H9 (cell line): ENCODE measurements around the gene CLIP4. TPM values are rescaled to one million over a fixed set of nuclear protein-coding genes. Genes with fewer than 3 reads are reported as not detected.

Source experiments
- DNase-seq: peaks from one replicate; pipeline ENCODE4 v3.0.0-alpha.2; 2017
- H2AFZ ChIP-seq: one replicate; pipeline ENCODE4 v1.6.1; 2013; ENCODE audit warnings: mild to moderate bottlenecking, low read length, control low read depth, moderate library complexity
- H2AK5ac ChIP-seq: 2 replicates; pipeline ENCODE4 v1.6.1; 2013; ENCODE audit warnings: low read length, control low read depth, mixed read lengths; ENCODE audit not compliant: insufficient read length
- H2BK120ac ChIP-seq: one replicate; pipeline ENCODE4 v1.6.1; 2013; ENCODE audit warnings: low read depth, mild to moderate bottlenecking, low read length, control low read depth, inconsistent platforms; ENCODE audit not compliant: poor library complexity, severe bottlenecking
- H2BK12ac ChIP-seq: 2 replicates; pipeline ENCODE4 v1.6.1; 2013; ENCODE audit warnings: low read length, control low read depth, mixed read lengths, low read depth; ENCODE audit not compliant: insufficient read length
- H2BK15ac ChIP-seq: 2 replicates; pipeline ENCODE4 v1.6.1; 2013; ENCODE audit warnings: low read depth, low read length, control low read depth
- H2BK20ac ChIP-seq: one replicate; pipeline ENCODE4 v1.6.1; 2013; ENCODE audit warnings: low read depth, mild to moderate bottlenecking, low read length, control low read depth, inconsistent platforms; ENCODE audit not compliant: poor library complexity, severe bottlenecking
- H2BK5ac ChIP-seq: 2 replicates; pipeline ENCODE4 v1.6.1; 2013; ENCODE audit warnings: low read length, control low read depth, mixed read lengths; ENCODE audit not compliant: insufficient read length
- H3K14ac ChIP-seq: 2 replicates; pipeline ENCODE4 v1.6.1; 2013; ENCODE audit warnings: low read length, control low read depth; ENCODE audit not compliant: insufficient read depth
- H3K18ac ChIP-seq: 2 replicates; pipeline ENCODE4 v1.6.1; 2013; ENCODE audit warnings: low read depth, mild to moderate bottlenecking, mixed read lengths, low read length, control low read depth; ENCODE audit not compliant: insufficient read length
- H3K23ac ChIP-seq: 2 replicates; pipeline ENCODE4 v1.6.1; 2013; ENCODE audit warnings: low read length, control low read depth, mixed read lengths, low read depth; ENCODE audit not compliant: insufficient read length
- H3K23me2 ChIP-seq: 2 replicates; pipeline ENCODE4 v1.6.1; 2013; ENCODE audit warnings: low read depth, mild to moderate bottlenecking, mixed read lengths, low read length, control low read depth; ENCODE audit not compliant: insufficient read length, poor library complexity, severe bottlenecking
- H3K27ac ChIP-seq: 2 replicates; pipeline ENCODE4 v1.5.1; 2013; ENCODE audit warnings: low read length, control low read depth, mixed read lengths, low read depth; ENCODE audit not compliant: insufficient read length
- H3K27me3 ChIP-seq: 2 replicates; pipeline ENCODE4 v1.6.1; 2013; ENCODE audit warnings: low read length, control low read depth, inconsistent platforms; ENCODE audit not compliant: insufficient read depth
- H3K4ac ChIP-seq: 2 replicates; pipeline ENCODE4 v1.6.1; 2013; ENCODE audit warnings: low read depth, mild to moderate bottlenecking, control low read depth, inconsistent platforms, low read length, moderate library complexity
- H3K4me1 ChIP-seq: 2 replicates; pipeline ENCODE4 v1.6.1; 2013; ENCODE audit warnings: low read length, control low read depth, inconsistent platforms; ENCODE audit not compliant: insufficient read depth
- H3K4me2 ChIP-seq: 2 replicates; pipeline ENCODE4 v1.6.1; 2013; ENCODE audit warnings: low read length, control low read depth, mixed read lengths; ENCODE audit not compliant: insufficient read length, insufficient read depth
- H3K56ac ChIP-seq: 2 replicates; pipeline ENCODE4 v1.6.1; 2013; ENCODE audit warnings: low read depth, mild to moderate bottlenecking, mixed read lengths, low read length, control low read depth; ENCODE audit not compliant: insufficient read length
- H3K79me1 ChIP-seq: 2 replicates; pipeline ENCODE4 v1.6.1; 2013; ENCODE audit warnings: low read depth, mild to moderate bottlenecking, moderate library complexity, low read length, control low read depth, inconsistent platforms; ENCODE audit not compliant: insufficient read depth, poor library complexity, severe bottlenecking
- H3K79me2 ChIP-seq: 2 replicates; pipeline ENCODE4 v1.6.1; 2013; ENCODE audit warnings: low read length, control low read depth, inconsistent platforms; ENCODE audit not compliant: insufficient read depth
- H3K9ac ChIP-seq: 2 replicates; pipeline ENCODE4 v1.6.1; 2013; ENCODE audit warnings: low read length, control low read depth, mixed read lengths; ENCODE audit not compliant: insufficient read length; ENCODE audit errors: extremely low read depth
- H3K9me3 ChIP-seq: one replicate; pipeline ENCODE4 v1.6.1; 2013; ENCODE audit warnings: low read depth, low read length, inconsistent platforms; ENCODE audit not compliant: control insufficient read depth
- H3T11ph ChIP-seq: one replicate; pipeline ENCODE4 v1.6.1; 2013; ENCODE audit warnings: mild to moderate bottlenecking, low read length, control low read depth, inconsistent platforms
- H4K20me1 ChIP-seq: one replicate; pipeline ENCODE4 v1.6.1; 2013; ENCODE audit not compliant: control insufficient read depth, insufficient read length, insufficient read depth
- H4K5ac ChIP-seq: 2 replicates; pipeline ENCODE4 v1.6.1; 2013; ENCODE audit warnings: low read depth, mild to moderate bottlenecking, mixed read lengths, low read length, control low read depth; ENCODE audit not compliant: insufficient read length
- H4K8ac ChIP-seq: replicated peaks from 2 replicates; pipeline ENCODE4 v1.6.1; 2013; ENCODE audit warnings: low read length, control low read depth, mixed read lengths, low read depth; ENCODE audit not compliant: insufficient read length
- H4K91ac ChIP-seq: 2 replicates; pipeline ENCODE4 v1.6.1; 2013; ENCODE audit warnings: low read depth, mild to moderate bottlenecking, moderate library complexity, mixed read lengths, low read length, control low read depth; ENCODE audit not compliant: insufficient read length
- H3K27ac Mint-ChIP-seq, 3 experiments: 2 replicates in 2 of 3; 3 replicates in 1 of 3; pipeline ENCODE4 v1.8.0; 2020 to 2021; ENCODE audit warnings: mixed read lengths in 3 of 3, mild to moderate bottlenecking in 1 of 3, moderate library complexity in 1 of 3
- H3K27me3 Mint-ChIP-seq: 2 replicates; pipeline ENCODE4 v1.8.0; 2021; ENCODE audit warnings: low read depth, mild to moderate bottlenecking, moderate library complexity, mixed read lengths
- H3K36me3 Mint-ChIP-seq, 3 experiments: 2 replicates in 2 of 3; 3 replicates in 1 of 3; pipeline ENCODE4 v1.8.0; 2020 to 2021; ENCODE audit warnings: low read depth in 3 of 3, mixed read lengths in 3 of 3; ENCODE audit not compliant: insufficient read depth in 1 of 3
- H3K4me1 Mint-ChIP-seq, 2 experiments: 2 replicates each; pipeline ENCODE4 v1.8.0; 2020; ENCODE audit warnings: mixed read lengths in 2 of 2
- H3K4me3 Mint-ChIP-seq, 2 experiments: 2 replicates in 1 of 2; 3 replicates in 1 of 2; pipeline ENCODE4 v1.8.0; 2020 to 2021; ENCODE audit warnings: mild to moderate bottlenecking in 2 of 2, mixed read lengths in 2 of 2, moderate library complexity in 1 of 2
- H3K9me3 Mint-ChIP-seq, 2 experiments: 2 replicates in 1 of 2; 3 replicates in 1 of 2; pipeline ENCODE4 v1.8.0; 2020; ENCODE audit warnings: mild to moderate bottlenecking in 2 of 2, mixed read lengths in 2 of 2, moderate library complexity in 1 of 2
- WGBS: extraction: QIAGEN DNeasy Blood & Tissue Kit; methylation state at CpG from one replicate; pipeline ENCODE4 v1.1.7; 2013; ENCODE audit warnings: missing lambda C conversion rate, low lambda C conversion rate, mixed read lengths; ENCODE audit not compliant: insufficient read length; ENCODE audit errors: extremely low coverage; 5-methylcytosine and 5-hydroxymethylcytosine counted together
- total RNA-seq: library from RNA; stranded (reverse); gene quantifications from 2 replicates; pipeline ENCODE4 v1.2.1, GENCODE V29; 2021
- TF ChIP-seq, protein P1 (sequence below): fragments of 200-600 bp; sonication (generic); conservative IDR thresholded peaks from 3 replicates; pipeline ENCODE4 v1.8.0; 2021; ENCODE audit warnings: antibody characterized with exemption, mild to moderate bottlenecking

CLIP4 gene
- total RNA-seq, 1 experiment from 2014 or later: 0.66 TPM

DNA sequence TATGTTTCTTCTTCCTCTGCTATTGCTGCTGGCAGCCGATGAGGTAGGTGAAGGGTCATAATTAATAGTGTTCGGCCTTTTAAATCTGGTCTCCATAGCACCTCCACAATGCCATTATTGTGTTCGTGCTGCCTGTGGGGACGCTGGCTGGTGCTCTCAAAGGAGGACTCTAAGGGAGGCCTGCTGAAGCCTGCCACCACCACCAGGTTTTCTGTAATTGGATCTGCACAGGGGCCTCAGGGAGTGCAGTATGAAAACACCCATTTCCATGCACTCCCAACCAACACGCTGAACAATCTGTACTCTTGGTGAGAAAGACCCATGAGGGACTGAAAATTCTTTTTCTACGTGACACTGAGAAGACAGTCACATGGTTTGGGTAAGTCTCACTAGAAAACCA is 17.6 kb upstream of the CLIP4 start:
- peaks cover 7 to 11% of the 10 kb centered on the region in 2 experiments; a peak in 4 of 5 replicates for H3K9me3 Mint-ChIP-seq
- H4K5ac ChIP-seq: no peak overlapping the region
- H3T11ph ChIP-seq: no peak overlapping the region
- H2AK5ac ChIP-seq: no peak overlapping the region
- no peak overlapping the region for H4K91ac ChIP-seq
- TF ChIP-seq, protein P1, sequence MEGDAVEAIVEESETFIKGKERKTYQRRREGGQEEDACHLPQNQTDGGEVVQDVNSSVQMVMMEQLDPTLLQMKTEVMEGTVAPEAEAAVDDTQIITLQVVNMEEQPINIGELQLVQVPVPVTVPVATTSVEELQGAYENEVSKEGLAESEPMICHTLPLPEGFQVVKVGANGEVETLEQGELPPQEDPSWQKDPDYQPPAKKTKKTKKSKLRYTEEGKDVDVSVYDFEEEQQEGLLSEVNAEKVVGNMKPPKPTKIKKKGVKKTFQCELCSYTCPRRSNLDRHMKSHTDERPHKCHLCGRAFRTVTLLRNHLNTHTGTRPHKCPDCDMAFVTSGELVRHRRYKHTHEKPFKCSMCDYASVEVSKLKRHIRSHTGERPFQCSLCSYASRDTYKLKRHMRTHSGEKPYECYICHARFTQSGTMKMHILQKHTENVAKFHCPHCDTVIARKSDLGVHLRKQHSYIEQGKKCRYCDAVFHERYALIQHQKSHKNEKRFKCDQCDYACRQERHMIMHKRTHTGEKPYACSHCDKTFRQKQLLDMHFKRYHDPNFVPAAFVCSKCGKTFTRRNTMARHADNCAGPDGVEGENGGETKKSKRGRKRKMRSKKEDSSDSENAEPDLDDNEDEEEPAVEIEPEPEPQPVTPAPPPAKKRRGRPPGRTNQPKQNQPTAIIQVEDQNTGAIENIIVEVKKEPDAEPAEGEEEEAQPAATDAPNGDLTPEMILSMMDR: no peak
- peaks cover 4% of the 10 kb centered on the region for H3K9me3 ChIP-seq
- H3K18ac ChIP-seq: no peak overlapping the region
- no peaks in the 10 kb centered on the region for H3K4me1 ChIP-seq
- H3K23me2 ChIP-seq: no peaks in the 10 kb centered on the region
- H3K56ac ChIP-seq: no peak overlapping the region
- H3K23ac ChIP-seq: no peak overlapping the region
- no peak for DNase-seq
- H3K36me3 Mint-ChIP-seq: peaks cover 0 to 7% (median 3%) of the 10 kb centered on the region in 3 experiments; a peak in 4 of 7 replicates
- H3K79me1 ChIP-seq: no peaks in the 10 kb centered on the region
- no peak overlapping the region for H3K27ac ChIP-seq
- no peaks in the 10 kb centered on the region for H4K20me1 ChIP-seq
- H3K27me3 ChIP-seq: no peaks in the 10 kb centered on the region
- H3K4me3 Mint-ChIP-seq: no peak overlapping the region
- no peak overlapping the region for H2BK15ac ChIP-seq
- H3K4ac ChIP-seq: no peak overlapping the region
- H2AFZ ChIP-seq: no peak overlapping the region
- H3K4me2 ChIP-seq: no peak overlapping the region
- H2BK12ac ChIP-seq: no peak overlapping the region
- H3K79me2 ChIP-seq: no peaks in the 10 kb centered on the region
- no peaks in the 10 kb centered on the region for H3K4me1 Mint-ChIP-seq
- H2BK120ac ChIP-seq: no peak overlapping the region
- no peak overlapping the region for H3K9ac ChIP-seq
- no peak overlapping the region for H4K8ac ChIP-seq
- H3K14ac ChIP-seq: no peak overlapping the region
- no peak overlapping the region for H2BK5ac ChIP-seq
- no peak overlapping the region for H3K27ac Mint-ChIP-seq
- no peak overlapping the region for H2BK20ac ChIP-seq
- no CpG with 5 or more reads among the region's 6 CpGs for WGBS
- H3K27me3 Mint-ChIP-seq: peaks cover 7% of the 10 kb centered on the region; the same call in 1 of the 2 replicates
